HCT116 (cell line): Measurements from ENCODE around the gene TMCO5A. TPM values are rescaled to one million over a fixed set of nuclear protein-coding genes. Genes with fewer than 3 reads are reported as not detected.

Experiments
- ATAC-seq: fragments of 200-7000 bp; cut with Tn5 transposase; 2 replicates; pipeline ENCODE4 v1.9.1; 2020; ENCODE audit warnings: mild to moderate bottlenecking, moderate library complexity
- BruUV-seq: library from RNA; stranded (reverse); fragments of 400-500 nt; replicated peaks from 2 replicates; lab custom pipeline; 2021; lab: Mats Ljungman, UMichigan
- CTCF ChIA-PET: fragments of 300-600 bp; sonication (Branson Sonifier 250); formaldehyde crosslinking; loops from one replicate; lab custom pipeline; 2021; ENCODE audit warnings: antibody characterized with exemption; lab: Charles Lee
- POLR2A ChIA-PET: fragments of 300-600, 350-600 bp; sonication (Branson Sonifier 250); formaldehyde crosslinking; loops from one replicate; lab custom pipeline; 2021; ENCODE audit warnings: antibody characterized with exemption; lab: Charles Lee
- RAD21 ChIA-PET, 2 experiments: fragments of 300-600 bp; sonication (Branson Sonifier 250); formaldehyde crosslinking; loops; one replicate each; lab custom pipeline; 2023; ENCODE audit warnings: low total read pairs in 2 of 2; ENCODE audit not compliant: uncharacterized antibody in 2 of 2, unreplicated experiment in 2 of 2, low non-redundant PET in 1 of 2; lab: Charles Lee
- DNase-seq: peaks from one replicate; pipeline ENCODE4 v3.0.0-alpha.2; 2010; ENCODE audit warnings: low read depth, low spot score
- H2AFZ ChIP-seq: fragments of 200-600 bp; shearing (Covaris generic), sonication (generic); 2 replicates; pipeline ENCODE4 v1.6.1; 2017; ENCODE audit warnings: low read depth, mixed run types, mixed read lengths, antibody characterized with exemption, low read length; ENCODE audit not compliant: poor library complexity, severe bottlenecking
- H3K27ac ChIP-seq: 2 replicates; pipeline ENCODE4 v1.5.1; 2012; ENCODE audit warnings: low read depth, low read length
- H3K27me3 ChIP-seq: fragments of 200-600 bp; sonication (generic); 2 replicates; pipeline ENCODE4 v1.6.1; 2016; ENCODE audit warnings: mixed run types, low read length, mixed read lengths; ENCODE audit not compliant: insufficient read depth
- H3K36me3 ChIP-seq, 2 experiments: fragments of 200-500 bp in 1 of 2; fragments of 200-600 bp in 1 of 2; sonication (Bioruptor generic) in 1 of 2; sonication (generic) in 1 of 2; 2 replicates each; pipeline versions ENCODE4 v1.5.1 to v1.6.1; 2014 to 2016; ENCODE audit warnings: low read length in 2 of 2, inconsistent platforms in 1 of 2, mixed read lengths in 1 of 2, mixed run types in 1 of 2; ENCODE audit not compliant: insufficient read depth in 2 of 2, control insufficient read depth in 1 of 2
- H3K4me1 ChIP-seq, 2 experiments: fragments of 200-600 bp in 1 of 2; sonication (generic) in 1 of 2; 2 replicates each; pipeline versions ENCODE4 v1.5.1 to v1.6.1; 2012 to 2017; ENCODE audit warnings: low read length in 2 of 2, inconsistent platforms in 1 of 2, mild to moderate bottlenecking in 1 of 2, mixed read lengths in 1 of 2, mixed run types in 1 of 2, moderate library complexity in 1 of 2; ENCODE audit not compliant: insufficient read depth in 2 of 2, control insufficient read depth in 1 of 2
- H3K4me2 ChIP-seq: fragments of 200-600 bp; sonication (generic); 2 replicates; pipeline ENCODE4 v1.6.1; 2017; ENCODE audit warnings: mixed run types, low read length, mixed read lengths
- H3K4me3 ChIP-seq, 2 experiments: fragments of 200-600 bp in 1 of 2; sonication (generic) in 1 of 2; replicated peaks in 1 of 2; 2 replicates each; pipeline ENCODE4 v1.5.1; 2011 to 2016; ENCODE audit warnings: low read length in 2 of 2, control low read depth in 1 of 2, low read depth in 1 of 2, mild to moderate bottlenecking in 1 of 2, mixed read lengths in 1 of 2, mixed run types in 1 of 2
- H3K79me2 ChIP-seq: fragments of 200-600 bp; sonication (generic); 2 replicates; pipeline ENCODE4 v1.6.1; 2017; ENCODE audit warnings: mild to moderate bottlenecking, mixed run types, low read length, moderate library complexity, mixed read lengths; ENCODE audit not compliant: insufficient read depth
- H3K9ac ChIP-seq: fragments of 200-600 bp; sonication (generic); 2 replicates; pipeline ENCODE4 v1.6.1; 2016; ENCODE audit warnings: low read length, mixed read lengths
- H3K9me2 ChIP-seq: fragments of 200-600 bp; sonication (generic), shearing (Covaris generic); 2 replicates; pipeline ENCODE4 v1.6.1; 2017; ENCODE audit warnings: mixed run types, mild to moderate bottlenecking, moderate library complexity; ENCODE audit not compliant: insufficient read depth
- H3K9me3 ChIP-seq, 2 experiments: fragments of 200-500 bp in 1 of 2; fragments of 200-600 bp in 1 of 2; sonication (Bioruptor generic) in 1 of 2; sonication (generic) in 1 of 2; 2 replicates each; pipeline ENCODE4 v1.6.1; 2014 to 2017; ENCODE audit warnings: low read length in 2 of 2, mixed read lengths in 2 of 2, inconsistent platforms in 1 of 2, low read depth in 1 of 2, mild to moderate bottlenecking in 1 of 2, mixed run types in 1 of 2, moderate library complexity in 1 of 2; ENCODE audit not compliant: control insufficient read depth in 1 of 2, insufficient read depth in 1 of 2
- H4K20me1 ChIP-seq: fragments of 200-600 bp; sonication (generic), shearing (Covaris generic); 2 replicates; pipeline ENCODE4 v1.6.1; 2017; ENCODE audit warnings: mixed run types, mild to moderate bottlenecking, moderate library complexity; ENCODE audit not compliant: insufficient read depth
- CBX3 ChIP-seq: IDR thresholded peaks from 2 replicates; pipeline ENCODE4 v1.6.1; 2012; ENCODE audit warnings: low read depth
- CEBPB ChIP-seq: IDR thresholded peaks from 2 replicates; pipeline ENCODE4 v1.6.1; 2012; ENCODE audit warnings: low read depth
- CTCF ChIP-seq, 3 experiments: fragments of 200-600 bp in 1 of 3; sonication (generic) in 1 of 3; IDR thresholded peaks in 2 of 3; conservative IDR thresholded peaks in 1 of 3; 2 replicates each; pipeline ENCODE4 v1.5.1; 2012 to 2017; ENCODE audit warnings: low read depth in 2 of 3, low read length in 2 of 3, antibody characterized with exemption in 1 of 3, borderline replicate concordance in 1 of 3, control low read depth in 1 of 3, mild to moderate bottlenecking in 1 of 3, mixed read lengths in 1 of 3, mixed run types in 1 of 3, moderate library complexity in 1 of 3; ENCODE audit not compliant: insufficient read depth in 1 of 3
- EGR1 ChIP-seq: IDR thresholded peaks from 2 replicates; pipeline ENCODE4 v1.6.1; 2012; ENCODE audit warnings: low read depth
- ELF1 ChIP-seq: IDR thresholded peaks from 2 replicates; pipeline ENCODE4 v1.6.1; 2012; ENCODE audit warnings: low read depth, borderline replicate concordance
- EZH2 ChIP-seq: fragments of 200-600 bp; sonication (generic); IDR thresholded peaks from 2 replicates; pipeline ENCODE4 v1.6.1; 2017; ENCODE audit warnings: antibody characterized with exemption, mixed run types
- EZH2phosphoT487 ChIP-seq: fragments of 200-600 bp; IDR thresholded peaks from 2 replicates; pipeline ENCODE4 v1.6.1; 2018; ENCODE audit warnings: antibody characterized with exemption, borderline replicate concordance
- FOSL1 ChIP-seq: IDR thresholded peaks from 2 replicates; pipeline ENCODE4 v1.6.1; 2012; ENCODE audit warnings: low read depth
- JUND ChIP-seq: IDR thresholded peaks from 2 replicates; pipeline ENCODE4 v1.6.1; 2012
- POLR2A ChIP-seq: IDR thresholded peaks from 2 replicates; pipeline ENCODE4 v1.7.0; 2011; ENCODE audit warnings: borderline replicate concordance; ENCODE audit not compliant: insufficient read depth, insufficient read length; ENCODE audit errors: extremely low read depth
- POLR2AphosphoS5 ChIP-seq: IDR thresholded peaks from 2 replicates; pipeline ENCODE4 v1.6.1; 2011; ENCODE audit warnings: mild to moderate bottlenecking, low read depth, low read length, moderate library complexity
- RAD21 ChIP-seq: IDR thresholded peaks from 2 replicates; pipeline ENCODE4 v1.6.1; 2012; ENCODE audit warnings: low read depth, mild to moderate bottlenecking
- REST ChIP-seq: IDR thresholded peaks from 2 replicates; pipeline ENCODE4 v1.6.1; 2012; ENCODE audit warnings: low read depth
- SIN3A ChIP-seq: IDR thresholded peaks from 2 replicates; pipeline ENCODE4 v1.6.1; 2012; ENCODE audit warnings: low read depth
- SRF ChIP-seq: IDR thresholded peaks from 2 replicates; pipeline ENCODE4 v1.6.1; 2012; ENCODE audit warnings: low read depth
- YY1 ChIP-seq: IDR thresholded peaks from 2 replicates; pipeline ENCODE4 v1.6.1; 2011; ENCODE audit warnings: low read length, low read depth, moderate library complexity, mild to moderate bottlenecking; ENCODE audit not compliant: insufficient replicate concordance; ENCODE audit errors: extremely low read depth
- ZBTB33 ChIP-seq: IDR thresholded peaks from 2 replicates; pipeline ENCODE4 v1.6.1; 2011; ENCODE audit warnings: mild to moderate bottlenecking, low read length, moderate library complexity; ENCODE audit not compliant: insufficient replicate concordance; ENCODE audit errors: extremely low read depth
- ZFX ChIP-seq: fragments of 450-650 bp; IDR thresholded peaks from 2 replicates; pipeline ENCODE4 v1.6.1; 2017
- ZNF274 ChIP-seq: fragments of 200-500 bp; sonication (Bioruptor generic); IDR thresholded peaks from 2 replicates; pipeline ENCODE4 v1.6.1; 2014; ENCODE audit warnings: mild to moderate bottlenecking, low read depth, low read length, inconsistent platforms
- intact Hi-C: fragments of 100-400 bp; cut with micrococcal nuclease; formaldehyde crosslinking; loops from 2 replicates; pipeline ENCODE4 v1.10.0; 2022
- total RNA-seq: library from RNA; stranded (reverse); gene quantifications from one replicate; pipeline ENCODE4 v1.2.1, GENCODE V29; 2021; ENCODE audit not compliant: unreplicated experiment

Gene TMCO5A
- total RNA-seq, 1 experiment from 2014 or later = not detected

- Histone ChIP-seq H3K9me2 (no peaks in the 10 kb centered on the region), H2AFZ (no peak overlapping the region), H3K79me2 (no peaks in the 10 kb centered on the region), H3K9ac (no peak overlapping the region), H3K4me3 (no peak overlapping the region), H3K4me2 (no peak overlapping the region), H3K9me3 (no peaks in the 10 kb centered on the region), H3K27me3 (0 out of 2 replicates have a peak, but pooled peaks cover 13% of the 10 kb centered on the region), H3K4me1 (no peaks in the 10 kb centered on the region), H3K36me3 (no peaks in the 10 kb centered on the region), H4K20me1 (no peaks in the 10 kb centered on the region), H3K27ac (no peak overlapping the region)
- ATAC-seq = peak; percentile 78
- intact Hi-C loops = loop anchor here (1.0 to 5.0 kb wide), 4 partner anchors 359 to 697 kb away; no protein-coding TSS in a partner anchor
- peak; percentile 45 for DNase-seq
- ChIA-PET CTCF (interaction anchor here (0.8 to 3.8 kb wide), 16 partner anchors 10 to 707 kb away, joined by 3 to 44 read pairs (median 6); partner anchors contain the start of gene FAM98B), RAD21 (interaction anchor here (0.6 to 1.7 kb wide), 8 partner anchors 256 to 568 kb away, joined by 3 to 7 read pairs (median 3); partner anchors contain the start of gene RASGRP1 (in 1 of the 2)), POLR2A (interaction anchor here (0.7 kb wide), 1 partner anchor 257 kb away, joined by 3 read pairs; the partner anchor contains the start of gene SPRED1)
- BruUV-seq = no TSS peak
- TF ChIP-seq REST (no peak), YY1 (no peak), ELF1 (no peak), POLR2AphosphoS5 (no peak), EZH2 (no peak), ZBTB33 (no peak), EZH2phosphoT487 (no peak), SIN3A (no peak), JUND (no peak), CEBPB (peak; percentile 61), ZFX (no peak), EGR1 (no peak), RAD21 (peak; percentile 74), ZNF274 (no peak), POLR2A (no peak), CBX3 (no peak), FOSL1 (no peak), SRF (no peak), CTCF (IDR thresholded peaks at IDR 0.05 in 2 of 3, conservative IDR thresholded peaks at IDR 0.05 in 1 of 3; ENCODE audit: borderline replicate concordance in 1 of 3, insufficient read depth in 1 of 3, low read depth in 2 of 3, low read length in 2 of 3) (peak; percentile 42 to 76 (median 49); a peak in 4 of 6 replicates)
Observed at GRCh38 chr15:37995461-37996347, 61.3 kb downstream of the TMCO5A start.
